Right lung (tissue), 5 donors: Measurements from ENCODE around the gene ADGRD1. TPM values are rescaled to one million over a fixed set of nuclear protein-coding genes. Genes with fewer than 3 reads are reported as not detected.
A peak's percentile ranks its signal among the peaks of the same experiment; 100 is the strongest.
"Not testable (repeated sequence)": the region's sequence is repeated elsewhere in the genome, so short reads cannot be mapped to it uniquely, and the experiment has no call there.

ENCODE experiments used
- DNase-seq, 2 donors: peaks; one replicate each; pipeline ENCODE4 v3.0.0-alpha.2; 2013
- polyA plus RNA-seq, 5 donors: library from polyadenylated mRNA; unstranded; fragments of 120-200 nt; gene quantifications; one replicate each; pipeline versions ENCODE4 v1.2.1 to v1.2.3, GENCODE V29; 2013; ENCODE audit warnings: inconsistent platforms in 1 of 5, low replicate concordance in 1 of 5; ENCODE audit not compliant: insufficient read length in 5 of 5, insufficient read depth in 1 of 5

ADGRD1 gene
- polyA plus RNA-seq, 5 donors, result 24.2 to 42.1 (median 29.2) TPM

- DNase-seq, result no peak
Observed at GRCh38 chr12:131116468-131117117, 162.9 kb downstream of the ADGRD1 start.

- DNase-seq, result no peak
Observed at GRCh38 chr12:131117438-131118245, 163.9 kb downstream of the ADGRD1 start.

GRCh38 chr12:131118371-131118770 lies 164.7 kb downstream of the ADGRD1 start:
- DNase-seq, result no peak

GRCh38 chr12:131119345-131119744 lies 165.6 kb downstream of the ADGRD1 start:
- not testable (repeated sequence) for DNase-seq

- DNase-seq, result no peak
Observed at GRCh38 chr12:131119936-131120335, 166.2 kb downstream of the ADGRD1 start.

GRCh38 chr12:131120831-131121271 lies 167.1 kb downstream of the ADGRD1 start:
- no peak for DNase-seq

- no peak for DNase-seq
Observed at GRCh38 chr12:131121705-131122405, 168.1 kb downstream of the ADGRD1 start.

- DNase-seq, result no peak
Observed at GRCh38 chr12:131122631-131123030, 168.9 kb downstream of the ADGRD1 start.

- DNase-seq, result no peak
Observed at GRCh38 chr12:131123817-131124216, 170.1 kb downstream of the ADGRD1 start.

GRCh38 chr12:131124487-131125280 lies 171.0 kb downstream of the ADGRD1 start:
- no peak for DNase-seq

- no peak for DNase-seq
Observed at GRCh38 chr12:131126662-131127173, 173.0 kb downstream of the ADGRD1 start.

GRCh38 chr12:131128556-131128955 lies 174.8 kb downstream of the ADGRD1 start:
- no peak for DNase-seq

- not testable (repeated sequence) for DNase-seq
Observed at GRCh38 chr12:131128966-131129619, 175.4 kb downstream of the ADGRD1 start.

- DNase-seq, result no peak
Observed at GRCh38 chr12:131129839-131130238, 176.1 kb downstream of the ADGRD1 start.

GRCh38 chr12:131130311-131130911 lies 176.7 kb downstream of the ADGRD1 start:
- no peak for DNase-seq

GRCh38 chr12:131131077-131131807 lies 177.5 kb downstream of the ADGRD1 start:
- DNase-seq, result no peak

- no peak for DNase-seq
Observed at GRCh38 chr12:131131808-131132117, 178.1 kb downstream of the ADGRD1 start.

- peak; percentile 55 to 71 for DNase-seq
Observed at GRCh38 chr12:131132118-131132892, 178.6 kb downstream of the ADGRD1 start.
